ENCODE results near the gene SERINC2. TPM values are rescaled to one million over a fixed set of nuclear protein-coding genes. Genes with fewer than 3 reads are reported as not detected.

The SERINC2 gene
- total and polyA plus RNA-seq, 10 of the 15 experiments (the other 5 are each of a cell fraction or from before 2014, with no cell fraction given): 0.02 to 9.4 (median 0.50) TPM

DNA sequence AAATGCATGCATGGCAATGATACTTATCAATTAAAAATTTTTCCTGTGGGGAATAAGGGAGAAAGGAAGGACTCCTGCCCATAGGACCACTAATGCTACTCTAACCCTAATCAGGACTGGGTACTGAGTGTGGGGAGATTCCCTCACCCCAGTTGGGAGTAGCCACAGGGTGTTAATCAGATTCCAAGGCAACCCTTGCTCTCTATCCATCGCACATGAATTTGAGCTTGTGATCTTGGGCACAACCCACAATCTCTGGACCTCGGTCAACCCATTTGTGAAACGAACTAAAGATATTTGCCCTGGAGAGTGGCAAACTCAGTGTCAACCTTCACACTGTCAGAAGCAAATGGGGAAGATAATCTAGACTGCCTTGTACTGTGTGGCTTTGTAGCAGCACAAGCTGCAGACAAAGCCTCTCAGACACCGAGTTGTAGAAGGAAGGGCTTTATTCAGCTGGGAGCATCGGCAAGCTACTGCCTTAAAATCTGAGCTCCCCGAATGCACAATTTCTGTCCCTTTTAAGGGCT lies 69.5 kb downstream of the SERINC2 start:
- H3K4me1 ChIP-seq (ENCODE audit: control insufficient read depth, insufficient read depth, low read length): no peaks in the 10 kb centered on the region
- ATAC-seq (peak; percentile 63), DNase-seq (ENCODE audit: low read depth, low spot score) (peak; percentile 40), FAIRE-seq (no peak)
- no peaks in the 10 kb centered on the region for H3K36me3 ChIP-seq (ENCODE audit: control insufficient read depth in 2 of 2, insufficient read depth in 2 of 2, low read length in 1 of 2)
- peak overlapping the region; percentile 20; the same call in 1 of the 2 replicates for H3K9ac ChIP-seq (ENCODE audit: control insufficient read depth, insufficient read depth, low read length)
- RAD21 ChIA-PET (ENCODE audit: unreplicated experiment): interaction anchor here (0.9 to 6.4 kb wide), 9 partner anchors 20 to 88 kb away, joined by 3 to 122 read pairs (median 4); no protein-coding TSS in a partner anchor
- no peaks in the 10 kb centered on the region for H3K27me3 ChIP-seq (replicated peaks in 1 of 2; ENCODE audit: control insufficient read depth in 2 of 2, insufficient read depth in 2 of 2, low read length in 1 of 2)
- TSS peak; percentile 97 for BruUV-seq (replicated peaks)
- no peak overlapping the region for H3K4me2 ChIP-seq (ENCODE audit: control insufficient read depth, insufficient read depth)
- intact Hi-C loops (cut with micrococcal nuclease; ENCODE audit: unreplicated experiment): loop anchor here (1.0 to 2.0 kb wide), 3 partner anchors 27 to 66 kb away; no protein-coding TSS in a partner anchor
- H3K4me3 ChIP-seq: no peak overlapping the region
- in situ Hi-C loops (cut with MboI): no loop called here
- CTCF ChIA-PET: interaction anchor here (0.9 to 3.9 kb wide), 6 partner anchors 23 to 67 kb away, joined by 3 to 19 read pairs (median 6); no protein-coding TSS in a partner anchor
- H3K9me3 ChIP-seq (replicated peaks; ENCODE audit: control insufficient read depth, insufficient read depth, low read length): no peaks in the 10 kb centered on the region; the same call in 1 of the 3 replicates
- no peaks in the 10 kb centered on the region for H3K79me2 ChIP-seq (ENCODE audit: control insufficient read depth, insufficient read depth, low read length)
- POLR2A ChIA-PET: interaction anchor here (1.2 to 15.0 kb wide), 5 partner anchors 10 to 59 kb away, joined by 3 to 260 read pairs (median 6); no protein-coding TSS in a partner anchor
- SMC1A ChIA-PET (ENCODE audit: uncharacterized antibody, unreplicated experiment): interaction anchor here (1.0 to 11.5 kb wide), 13 partner anchors 11 to 67 kb away, joined by 3 to 230 read pairs (median 7); no protein-coding TSS in a partner anchor
- WGBS (ENCODE audit: insufficient coverage, insufficient replicate concordance, low lambda C conversion rate, missing lambda C conversion rate): 69% methylated on average over 6 of the region's 6 CpGs
- H2AFZ ChIP-seq (ENCODE audit: control insufficient read depth, low read depth, low read length): peak overlapping the region; percentile 68
- peak overlapping the region; percentile 57 for H3K27ac ChIP-seq (ENCODE audit: control insufficient read depth, insufficient read depth)
- H4K20me1 ChIP-seq (ENCODE audit: control insufficient read depth, insufficient read depth): no peaks in the 10 kb centered on the region
- peak; percentile 79 for TF ChIP-seq SMAD1 (IDR thresholded peaks at IDR 0.05; ENCODE audit: low read depth, partially characterized antibody)
- peak; percentile 40 to 64; a peak in 3 of 4 replicates for TF ChIP-seq IKZF2 (IDR thresholded peaks at IDR 0.05)
- TF ChIP-seq ZZZ3 (IDR thresholded peaks at IDR 0.05; ENCODE audit: control insufficient read depth, insufficient read length, low read depth): no peak
- no peak for TF ChIP-seq MXI1 (IDR thresholded peaks at IDR 0.05; ENCODE audit: low read depth, low read length)
- TF ChIP-seq, protein P1, sequence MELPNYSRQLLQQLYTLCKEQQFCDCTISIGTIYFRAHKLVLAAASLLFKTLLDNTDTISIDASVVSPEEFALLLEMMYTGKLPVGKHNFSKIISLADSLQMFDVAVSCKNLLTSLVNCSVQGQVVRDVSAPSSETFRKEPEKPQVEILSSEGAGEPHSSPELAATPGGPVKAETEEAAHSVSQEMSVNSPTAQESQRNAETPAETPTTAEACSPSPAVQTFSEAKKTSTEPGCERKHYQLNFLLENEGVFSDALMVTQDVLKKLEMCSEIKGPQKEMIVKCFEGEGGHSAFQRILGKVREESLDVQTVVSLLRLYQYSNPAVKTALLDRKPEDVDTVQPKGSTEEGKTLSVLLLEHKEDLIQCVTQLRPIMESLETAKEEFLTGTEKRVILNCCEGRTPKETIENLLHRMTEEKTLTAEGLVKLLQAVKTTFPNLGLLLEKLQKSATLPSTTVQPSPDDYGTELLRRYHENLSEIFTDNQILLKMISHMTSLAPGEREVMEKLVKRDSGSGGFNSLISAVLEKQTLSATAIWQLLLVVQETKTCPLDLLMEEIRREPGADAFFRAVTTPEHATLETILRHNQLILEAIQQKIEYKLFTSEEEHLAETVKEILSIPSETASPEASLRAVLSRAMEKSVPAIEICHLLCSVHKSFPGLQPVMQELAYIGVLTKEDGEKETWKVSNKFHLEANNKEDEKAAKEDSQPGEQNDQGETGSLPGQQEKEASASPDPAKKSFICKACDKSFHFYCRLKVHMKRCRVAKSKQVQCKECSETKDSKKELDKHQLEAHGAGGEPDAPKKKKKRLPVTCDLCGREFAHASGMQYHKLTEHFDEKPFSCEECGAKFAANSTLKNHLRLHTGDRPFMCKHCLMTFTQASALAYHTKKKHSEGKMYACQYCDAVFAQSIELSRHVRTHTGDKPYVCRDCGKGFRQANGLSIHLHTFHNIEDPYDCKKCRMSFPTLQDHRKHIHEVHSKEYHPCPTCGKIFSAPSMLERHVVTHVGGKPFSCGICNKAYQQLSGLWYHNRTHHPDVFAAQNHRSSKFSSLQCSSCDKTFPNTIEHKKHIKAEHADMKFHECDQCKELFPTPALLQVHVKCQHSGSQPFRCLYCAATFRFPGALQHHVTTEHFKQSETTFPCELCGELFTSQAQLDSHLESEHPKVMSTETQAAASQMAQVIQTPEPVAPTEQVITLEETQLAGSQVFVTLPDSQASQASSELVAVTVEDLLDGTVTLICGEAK (IDR thresholded peaks at IDR 0.05; ENCODE audit: borderline replicate concordance): no peak
- no peak for TF ChIP-seq POLR2A (IDR thresholded peaks at IDR 0.05; ENCODE audit: low read depth, low read length)
- TF ChIP-seq NFXL1 (IDR thresholded peaks at IDR 0.05; ENCODE audit: borderline replicate concordance): no peak
- TF ChIP-seq, protein P2, sequence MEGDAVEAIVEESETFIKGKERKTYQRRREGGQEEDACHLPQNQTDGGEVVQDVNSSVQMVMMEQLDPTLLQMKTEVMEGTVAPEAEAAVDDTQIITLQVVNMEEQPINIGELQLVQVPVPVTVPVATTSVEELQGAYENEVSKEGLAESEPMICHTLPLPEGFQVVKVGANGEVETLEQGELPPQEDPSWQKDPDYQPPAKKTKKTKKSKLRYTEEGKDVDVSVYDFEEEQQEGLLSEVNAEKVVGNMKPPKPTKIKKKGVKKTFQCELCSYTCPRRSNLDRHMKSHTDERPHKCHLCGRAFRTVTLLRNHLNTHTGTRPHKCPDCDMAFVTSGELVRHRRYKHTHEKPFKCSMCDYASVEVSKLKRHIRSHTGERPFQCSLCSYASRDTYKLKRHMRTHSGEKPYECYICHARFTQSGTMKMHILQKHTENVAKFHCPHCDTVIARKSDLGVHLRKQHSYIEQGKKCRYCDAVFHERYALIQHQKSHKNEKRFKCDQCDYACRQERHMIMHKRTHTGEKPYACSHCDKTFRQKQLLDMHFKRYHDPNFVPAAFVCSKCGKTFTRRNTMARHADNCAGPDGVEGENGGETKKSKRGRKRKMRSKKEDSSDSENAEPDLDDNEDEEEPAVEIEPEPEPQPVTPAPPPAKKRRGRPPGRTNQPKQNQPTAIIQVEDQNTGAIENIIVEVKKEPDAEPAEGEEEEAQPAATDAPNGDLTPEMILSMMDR (IDR thresholded peaks at IDR 0.05 in 2 of 3, conservative IDR thresholded peaks at IDR 0.05 in 1 of 3; ENCODE audit: control insufficient read depth in 2 of 3, extremely low read depth in 1 of 3, insufficient read depth in 1 of 3, low read depth in 3 of 3, low read length in 3 of 3): no peak
- no peak for TF ChIP-seq STAT1 (conservative IDR thresholded peaks at IDR 0.05)
- TF ChIP-seq BMI1 (IDR thresholded peaks at IDR 0.05; ENCODE audit: borderline replicate concordance): peak; percentile 20; the same call in 1 of the 2 replicates
- TF ChIP-seq SREBF2 (IDR thresholded peaks at IDR 0.05; ENCODE audit: low read length): no peak
- TF ChIP-seq BACH1 (IDR thresholded peaks at IDR 0.05; ENCODE audit: borderline replicate concordance): peak; percentile 53; the same call in 1 of the 2 replicates
- TF ChIP-seq, protein P3, sequence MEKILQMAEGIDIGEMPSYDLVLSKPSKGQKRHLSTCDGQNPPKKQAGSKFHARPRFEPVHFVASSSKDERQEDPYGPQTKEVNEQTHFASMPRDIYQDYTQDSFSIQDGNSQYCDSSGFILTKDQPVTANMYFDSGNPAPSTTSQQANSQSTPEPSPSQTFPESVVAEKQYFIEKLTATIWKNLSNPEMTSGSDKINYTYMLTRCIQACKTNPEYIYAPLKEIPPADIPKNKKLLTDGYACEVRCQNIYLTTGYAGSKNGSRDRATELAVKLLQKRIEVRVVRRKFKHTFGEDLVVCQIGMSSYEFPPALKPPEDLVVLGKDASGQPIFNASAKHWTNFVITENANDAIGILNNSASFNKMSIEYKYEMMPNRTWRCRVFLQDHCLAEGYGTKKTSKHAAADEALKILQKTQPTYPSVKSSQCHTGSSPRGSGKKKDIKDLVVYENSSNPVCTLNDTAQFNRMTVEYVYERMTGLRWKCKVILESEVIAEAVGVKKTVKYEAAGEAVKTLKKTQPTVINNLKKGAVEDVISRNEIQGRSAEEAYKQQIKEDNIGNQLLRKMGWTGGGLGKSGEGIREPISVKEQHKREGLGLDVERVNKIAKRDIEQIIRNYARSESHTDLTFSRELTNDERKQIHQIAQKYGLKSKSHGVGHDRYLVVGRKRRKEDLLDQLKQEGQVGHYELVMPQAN (conservative IDR thresholded peaks at IDR 0.05): 0 out of 2 replicates have a peak, but pooled peaks have one; percentile 29
